AG08395 (cell line): Measurements from ENCODE around the gene EBI3.
"Not testable (repeated sequence)": the region's sequence is repeated elsewhere in the genome, so short reads cannot be mapped to it uniquely, and the experiment has no call there.

ENCODE experiments used
- DNase-seq: peaks from one replicate; pipeline ENCODE4 v3.0.0; 2012; ENCODE audit warnings: mixed read lengths, low spot score

EBI3 gene

DNA sequence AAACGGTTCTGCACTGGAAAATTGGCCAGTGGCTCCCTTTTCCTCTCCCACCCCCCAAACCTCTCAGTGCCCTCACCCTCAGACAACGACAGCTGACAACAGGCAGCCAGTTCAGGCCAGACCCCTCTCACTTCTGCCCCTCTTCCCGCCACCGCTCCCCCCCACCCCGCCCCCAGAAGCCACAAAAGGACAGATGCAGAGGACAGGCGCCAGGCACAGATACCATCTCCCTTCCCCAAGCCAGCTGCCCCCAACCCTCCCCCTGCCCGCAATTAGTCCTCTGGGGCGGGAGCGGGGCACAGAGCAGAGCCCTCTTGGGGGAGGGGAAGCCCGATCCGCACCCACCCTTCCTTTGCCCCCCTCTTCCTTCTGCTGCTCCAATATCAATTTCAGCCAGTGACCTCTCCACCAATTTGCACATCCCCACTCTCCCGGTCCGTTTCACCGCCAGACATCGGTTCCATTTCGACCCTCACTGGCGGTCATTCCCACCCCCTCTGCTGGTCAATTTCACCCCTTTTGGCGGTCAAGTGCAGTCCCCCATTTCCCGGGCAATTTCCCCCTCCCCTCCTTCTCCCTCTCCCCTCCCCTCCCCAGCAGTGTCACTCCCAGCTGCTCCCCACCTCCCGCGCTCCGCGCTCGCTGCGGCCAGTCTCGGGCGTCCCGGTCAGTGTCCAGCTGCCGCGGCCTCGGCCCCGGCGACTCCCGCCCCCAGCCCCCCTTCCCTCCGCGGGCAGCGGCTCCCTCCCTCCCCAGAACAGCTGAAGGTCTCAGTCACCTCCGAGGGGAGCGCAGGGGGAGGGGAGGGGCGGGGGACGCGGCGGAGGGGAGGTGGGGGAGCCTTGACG, 49.3 kb downstream of the EBI3 start, which contains the start of gene SHD:
SHD (plus strand) TSS at position 848 of the 848 bp plus-strand sequence. CDS start 798 bp downstream, outside the sequence.
- DNase-seq = peak; percentile 0

DNA sequence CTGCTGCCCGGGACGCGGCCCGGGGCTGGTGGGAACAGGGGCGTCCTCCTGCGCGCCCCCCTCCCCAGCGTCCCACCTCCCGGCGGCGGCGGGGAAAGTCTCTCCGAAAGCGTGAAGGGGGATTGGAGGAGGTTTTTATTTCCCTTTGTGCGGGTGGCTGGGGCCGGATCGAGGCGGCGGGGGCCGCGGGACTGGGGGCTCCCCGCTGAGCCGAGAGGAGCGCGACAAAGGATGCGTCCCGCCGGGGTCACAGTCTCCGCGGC, 49.9 kb downstream of the EBI3 start:
- DNase-seq = no peak

DNA sequence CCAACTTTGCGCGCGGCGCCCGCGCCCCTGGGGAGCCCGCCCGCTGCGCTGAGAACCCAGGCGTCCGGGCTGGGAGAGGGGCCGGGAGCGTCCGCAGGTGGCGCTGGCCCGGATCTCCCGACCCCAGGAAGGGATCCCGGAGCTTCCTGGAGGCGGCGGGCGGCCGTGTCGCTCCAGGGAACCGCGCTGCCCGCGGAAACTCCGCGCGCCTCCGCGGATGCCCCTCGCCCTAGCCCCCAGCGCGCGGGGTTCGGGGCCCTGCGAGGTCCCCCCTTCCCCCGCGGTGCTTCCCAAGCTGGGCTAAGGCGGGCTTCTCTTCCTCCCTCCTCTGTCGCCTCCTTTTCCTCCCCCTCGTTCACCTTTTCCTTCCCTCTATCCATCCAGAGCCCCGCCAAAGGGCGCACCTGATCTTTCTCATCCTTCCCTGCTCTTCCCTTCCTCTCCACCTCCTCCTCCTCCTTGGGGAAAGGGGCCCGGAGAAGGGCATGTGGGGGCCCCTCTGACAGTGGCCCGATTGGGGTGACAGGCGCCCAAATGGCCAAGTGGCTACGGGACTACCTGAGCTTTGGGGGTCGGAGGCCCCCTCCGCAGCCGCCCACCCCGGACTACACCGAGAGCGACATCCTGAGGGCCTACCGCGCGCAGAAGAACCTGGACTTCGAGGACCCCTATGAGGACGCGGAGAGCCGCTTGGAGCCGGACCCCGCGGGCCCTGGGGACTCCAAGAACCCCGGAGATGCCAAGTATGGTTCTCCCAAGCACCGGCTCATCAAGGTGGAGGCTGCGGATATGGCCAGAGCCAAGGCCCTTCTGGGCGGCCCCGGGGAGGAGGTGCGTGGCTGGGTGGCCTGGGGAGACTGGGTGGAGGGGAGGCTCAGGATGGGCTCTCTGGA, 50.5 kb downstream of the EBI3 start:
- DNase-seq = no peak

DNA sequence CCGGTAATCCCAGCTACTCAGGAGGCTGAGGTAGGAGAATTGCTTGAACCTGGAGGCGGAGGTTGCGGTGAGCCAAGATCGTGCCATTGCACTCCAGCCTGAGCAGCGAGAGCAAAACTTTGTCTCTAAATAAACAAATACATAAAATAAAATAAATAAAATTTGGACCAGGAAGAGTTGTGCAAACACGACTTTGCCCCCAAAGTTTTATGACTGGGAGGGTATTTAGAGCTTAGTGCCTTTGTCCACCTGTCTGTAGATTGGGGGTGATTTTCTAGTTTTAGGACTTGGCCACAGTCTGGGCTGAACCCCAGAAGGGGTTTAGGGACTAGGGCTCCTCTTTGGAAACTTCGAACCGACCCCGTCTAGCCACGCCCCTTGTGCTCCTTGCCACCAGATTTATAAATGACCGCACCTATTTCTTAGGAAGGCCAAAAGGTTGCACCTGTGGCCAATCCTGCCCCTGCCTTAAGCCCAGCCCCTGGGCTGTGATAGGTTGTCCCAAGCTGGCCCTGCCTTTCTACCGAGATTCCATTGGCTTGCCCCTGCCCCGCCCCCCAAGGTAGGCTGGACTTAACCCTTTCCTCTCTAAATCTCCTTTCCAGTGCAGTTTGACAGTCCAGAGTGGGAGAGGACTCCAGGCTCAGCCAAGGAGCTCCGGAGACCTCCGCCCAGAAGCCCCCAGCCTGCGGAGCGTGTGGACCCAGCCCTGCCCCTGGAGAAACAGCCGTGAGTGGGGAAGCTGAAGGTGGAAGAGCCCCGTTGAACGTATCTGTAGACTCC, 55.0 kb downstream of the EBI3 start:
- peak; percentile 40 for DNase-seq

DNA sequence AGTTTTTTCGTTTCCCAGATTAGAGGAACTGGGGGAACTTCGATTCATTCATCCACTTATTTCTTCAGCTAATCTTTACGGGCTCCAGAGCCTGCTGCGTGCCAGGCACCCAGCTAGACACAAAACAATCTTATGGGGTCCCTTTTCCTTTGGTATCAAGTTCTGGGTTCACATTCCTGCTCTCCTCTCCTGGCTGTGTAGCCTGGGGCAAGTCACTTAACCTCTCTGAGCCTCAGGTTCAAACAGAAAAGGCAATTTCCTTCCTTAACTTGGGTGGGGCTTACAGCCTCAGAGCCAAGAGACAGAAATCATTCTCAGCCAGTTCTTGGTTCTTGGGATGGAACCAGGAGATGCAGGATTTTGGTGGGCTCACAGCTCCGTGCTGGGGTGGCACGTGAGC, 55.7 kb downstream of the EBI3 start:
- DNase-seq = no peak

DNA sequence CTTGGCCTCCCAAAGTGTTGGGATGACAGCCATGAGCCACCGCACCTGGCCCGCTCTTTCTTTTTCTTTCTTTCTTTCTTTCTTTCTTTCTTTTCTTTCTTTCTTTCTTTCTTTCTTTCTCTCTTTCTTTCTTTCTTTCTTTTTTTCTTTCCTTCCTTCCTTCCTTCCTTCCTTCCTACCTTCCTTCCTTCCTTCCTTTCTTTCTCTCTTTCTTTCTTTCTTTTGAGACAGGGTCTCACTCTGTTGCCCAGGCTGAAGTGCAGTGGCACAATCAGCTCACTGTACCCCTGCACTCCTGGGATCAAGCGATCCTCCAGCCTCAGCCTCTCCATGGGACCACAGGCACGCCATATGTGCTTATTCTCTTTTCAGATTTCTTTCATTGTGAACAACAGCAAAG, 56.8 kb downstream of the EBI3 start:
- not testable (repeated sequence) for DNase-seq
